Neural progenitor cell (in vitro differentiated cells): ENCODE measurements around the gene LHFPL2.

Source experiments
- EZH2 ChIP-seq: fragments of 200-600 bp; sonication (generic); IDR thresholded peaks from 2 replicates; pipeline ENCODE4 v1.6.1; 2017; ENCODE audit warnings: antibody characterized with exemption, mild to moderate bottlenecking, moderate library complexity
- TF ChIP-seq, protein P1 (sequence below): fragments of 200-600 bp; sonication (generic); IDR thresholded peaks from 2 replicates; pipeline ENCODE4 v1.5.1; 2017; ENCODE audit warnings: antibody characterized with exemption, mild to moderate bottlenecking

GRCh38 chr5:78591972-78592700 is 56.4 kb downstream of the LHFPL2 start:
- TF ChIP-seq, protein P1, sequence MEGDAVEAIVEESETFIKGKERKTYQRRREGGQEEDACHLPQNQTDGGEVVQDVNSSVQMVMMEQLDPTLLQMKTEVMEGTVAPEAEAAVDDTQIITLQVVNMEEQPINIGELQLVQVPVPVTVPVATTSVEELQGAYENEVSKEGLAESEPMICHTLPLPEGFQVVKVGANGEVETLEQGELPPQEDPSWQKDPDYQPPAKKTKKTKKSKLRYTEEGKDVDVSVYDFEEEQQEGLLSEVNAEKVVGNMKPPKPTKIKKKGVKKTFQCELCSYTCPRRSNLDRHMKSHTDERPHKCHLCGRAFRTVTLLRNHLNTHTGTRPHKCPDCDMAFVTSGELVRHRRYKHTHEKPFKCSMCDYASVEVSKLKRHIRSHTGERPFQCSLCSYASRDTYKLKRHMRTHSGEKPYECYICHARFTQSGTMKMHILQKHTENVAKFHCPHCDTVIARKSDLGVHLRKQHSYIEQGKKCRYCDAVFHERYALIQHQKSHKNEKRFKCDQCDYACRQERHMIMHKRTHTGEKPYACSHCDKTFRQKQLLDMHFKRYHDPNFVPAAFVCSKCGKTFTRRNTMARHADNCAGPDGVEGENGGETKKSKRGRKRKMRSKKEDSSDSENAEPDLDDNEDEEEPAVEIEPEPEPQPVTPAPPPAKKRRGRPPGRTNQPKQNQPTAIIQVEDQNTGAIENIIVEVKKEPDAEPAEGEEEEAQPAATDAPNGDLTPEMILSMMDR, result no peak
- TF ChIP-seq EZH2, result no peak
